NCI-H774 (cell line): Measurements from ENCODE around the gene NSD1.

Experiments
- DNase-seq: peaks from one replicate; lab custom pipeline; 2025; lab: John Stamatoyannopoulos, UW

Gene NSD1

GRCh38 chr5:177097016-177097985, 36.3 kb upstream of the NSD1 start:
- no peak for DNase-seq

- DNase-seq = no peak
Observed at GRCh38 chr5:177098120-177098469, 35.5 kb upstream of the NSD1 start.

GRCh38 chr5:177098470-177099141, 35.0 kb upstream of the NSD1 start:
- no peak for DNase-seq

GRCh38 chr5:177099422-177100093, 34.0 kb upstream of the NSD1 start:
- DNase-seq = peak; percentile 39

GRCh38 chr5:177100714-177101121, 32.9 kb upstream of the NSD1 start:
- no peak for DNase-seq

GRCh38 chr5:177103523-177104253, 29.9 kb upstream of the NSD1 start:
- no peak for DNase-seq

- no peak for DNase-seq
Observed at GRCh38 chr5:177105691-177106476, 27.7 kb upstream of the NSD1 start.

GRCh38 chr5:177107159-177107558, 26.4 kb upstream of the NSD1 start:
- DNase-seq = no peak

- DNase-seq = no peak
Observed at GRCh38 chr5:177109810-177110209, 23.8 kb upstream of the NSD1 start.

GRCh38 chr5:177111720-177112394, 21.7 kb upstream of the NSD1 start:
- no peak for DNase-seq

- DNase-seq = no peak
Observed at GRCh38 chr5:177112589-177113220, 20.9 kb upstream of the NSD1 start.

GRCh38 chr5:177113566-177114424, 19.8 kb upstream of the NSD1 start:
- peak; percentile 70 for DNase-seq

GRCh38 chr5:177116631-177117373, 16.8 kb upstream of the NSD1 start:
- no peak for DNase-seq

GRCh38 chr5:177117441-177118045, 16.0 kb upstream of the NSD1 start:
- DNase-seq = no peak

- no peak for DNase-seq
Observed at GRCh38 chr5:177122566-177122965, 11.0 kb upstream of the NSD1 start.

GRCh38 chr5:177123789-177124485, 9.6 kb upstream of the NSD1 start:
- DNase-seq = no peak

- no peak for DNase-seq
Observed at GRCh38 chr5:177124486-177124991, 9.0 kb upstream of the NSD1 start.
